Midbrain (tissue), 1 donor: ENCODE measurements around the gene PMS1.
"Not testable (repeated sequence)": the region's sequence is repeated elsewhere in the genome, so short reads cannot be mapped to it uniquely, and the experiment has no call there.

Source experiments
- DNase-seq: peaks from one replicate; lab custom pipeline; 2025; lab: John Stamatoyannopoulos, UW

Gene PMS1

GRCh38 chr2:189865826-189866225, 81.6 kb downstream of the PMS1 start:
- DNase-seq, result no peak

GRCh38 chr2:189866296-189866695, 82.0 kb downstream of the PMS1 start:
- DNase-seq, result no peak

- DNase-seq, result no peak
Observed at GRCh38 chr2:189868896-189869295, 84.6 kb downstream of the PMS1 start.

GRCh38 chr2:189870381-189871085, 86.3 kb downstream of the PMS1 start:
- DNase-seq, result no peak

- no peak for DNase-seq
Observed at GRCh38 chr2:189873696-189874095, 89.4 kb downstream of the PMS1 start.

GRCh38 chr2:189874586-189875320, 90.5 kb downstream of the PMS1 start:
- no peak for DNase-seq

- DNase-seq, result no peak
Observed at GRCh38 chr2:189876271-189876670, 92.0 kb downstream of the PMS1 start.

GRCh38 chr2:189879716-189880081, 95.4 kb downstream of the PMS1 start:
- DNase-seq, result no peak

- DNase-seq, result no peak
Observed at GRCh38 chr2:189880429-189880828, 96.2 kb downstream of the PMS1 start.

- DNase-seq, result no peak
Observed at GRCh38 chr2:189880832-189881492, 96.7 kb downstream of the PMS1 start.

GRCh38 chr2:189885368-189885767, 101.1 kb downstream of the PMS1 start:
- DNase-seq, result no peak

GRCh38 chr2:189892546-189893294, 108.5 kb downstream of the PMS1 start:
- not testable (repeated sequence) for DNase-seq

- no peak for DNase-seq
Observed at GRCh38 chr2:189896809-189897208, 112.6 kb downstream of the PMS1 start.

- no peak for DNase-seq
Observed at GRCh38 chr2:189899101-189899500, 114.9 kb downstream of the PMS1 start.

GRCh38 chr2:189900726-189901125, 116.5 kb downstream of the PMS1 start:
- DNase-seq, result no peak

- DNase-seq, result no peak
Observed at GRCh38 chr2:189901664-189902063, 117.4 kb downstream of the PMS1 start.

- no peak for DNase-seq
Observed at GRCh38 chr2:189913821-189914220, 129.6 kb downstream of the PMS1 start.

GRCh38 chr2:189916651-189917050, 132.4 kb downstream of the PMS1 start:
- DNase-seq, result no peak
